Activated CD8-positive, alpha-beta memory T cell treated with anti-CD3 and anti-CD28 coated beads, Interleukin-2, amount 50 U/mL, for 48 hours (primary cell): Measurements from ENCODE around the gene P2RX1.
"Not testable (repeated sequence)": the region's sequence is repeated elsewhere in the genome, so short reads cannot be mapped to it uniquely, and the experiment has no call there.

Experiments used
- DNase-seq: peaks from one replicate; pipeline ENCODE4 v3.0.0-alpha.2; 2020

Gene P2RX1

DNA sequence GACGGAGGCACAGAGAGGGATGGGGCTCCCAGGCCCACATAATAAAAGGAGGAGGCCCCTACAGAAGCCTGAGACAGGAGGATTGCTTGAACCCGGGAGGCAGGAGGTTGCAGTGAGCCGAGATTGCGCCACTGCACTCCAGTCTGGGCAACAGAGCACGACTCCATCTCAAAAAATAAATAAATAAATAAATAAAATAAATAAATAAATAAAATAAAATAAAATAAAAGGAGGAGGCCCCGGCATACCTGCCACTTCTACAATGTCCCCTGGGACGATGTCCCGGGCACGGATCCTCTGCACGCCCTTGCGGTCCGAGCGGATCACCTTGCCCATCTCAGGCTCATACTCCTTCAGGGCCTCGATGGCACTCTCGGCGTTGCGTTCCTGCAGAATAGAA, 34.7 kb upstream of the P2RX1 start:
- DNase-seq: no peak

DNA sequence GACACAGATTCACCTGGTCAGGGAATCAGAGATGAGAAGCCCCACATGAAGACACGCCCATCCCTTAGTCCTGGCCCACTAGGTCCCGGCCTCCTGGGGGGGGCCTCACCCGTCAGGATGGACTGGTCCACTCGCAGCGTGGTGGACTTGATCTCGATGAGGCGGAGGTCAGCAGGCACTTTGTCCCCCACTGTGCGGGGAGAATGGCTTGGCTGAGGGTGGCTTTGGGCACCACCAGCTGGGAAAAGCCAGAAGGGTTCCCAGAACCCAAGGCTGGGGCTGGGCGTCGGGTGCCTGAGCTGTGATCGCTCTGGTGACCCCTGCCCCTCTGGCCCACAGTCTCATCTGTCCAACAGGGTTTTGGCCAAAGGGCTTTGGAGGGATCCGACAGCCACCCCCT, 34.3 kb upstream of the P2RX1 start:
- no peak for DNase-seq

DNA sequence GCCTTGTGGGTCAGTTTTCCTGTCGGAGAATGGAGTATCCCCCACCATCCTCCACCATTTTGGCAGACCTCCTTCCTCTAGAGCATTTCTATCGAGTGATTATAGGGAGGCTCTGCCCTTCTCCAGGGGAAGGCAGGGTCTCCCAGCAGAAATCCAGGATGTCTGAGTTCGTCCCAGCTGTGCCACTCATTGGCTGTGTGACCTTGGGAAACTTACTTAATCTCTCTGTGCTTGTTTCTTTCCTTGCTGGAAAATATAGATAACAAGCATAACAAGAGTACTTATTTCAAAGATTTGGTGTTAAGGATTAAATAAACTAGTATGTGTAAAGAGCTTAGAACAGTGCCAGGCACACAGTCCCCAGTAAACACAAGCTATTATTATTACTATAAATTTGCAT, 33.2 kb upstream of the P2RX1 start:
- DNase-seq: no peak

DNA sequence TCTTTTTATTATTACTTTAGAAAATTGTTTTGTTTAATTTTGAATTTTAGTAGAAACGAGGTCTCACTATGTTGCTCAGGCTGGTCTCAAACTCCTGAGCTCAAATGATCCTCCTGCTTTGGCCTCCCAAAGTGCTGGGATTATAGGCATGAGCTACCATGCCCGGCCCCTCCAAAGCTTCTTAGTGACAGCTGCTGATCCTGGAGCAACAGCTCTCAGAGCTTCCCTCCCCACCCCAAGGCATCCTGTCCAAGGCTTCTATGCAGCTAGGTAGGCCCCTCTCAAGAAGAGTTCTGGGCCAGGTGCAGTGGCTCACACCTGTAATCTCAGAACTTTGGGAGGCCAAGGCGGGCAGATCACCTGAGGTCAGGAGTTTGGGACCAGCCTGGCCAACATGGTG, 32.3 kb upstream of the P2RX1 start:
- DNase-seq: not testable (repeated sequence)

DNA sequence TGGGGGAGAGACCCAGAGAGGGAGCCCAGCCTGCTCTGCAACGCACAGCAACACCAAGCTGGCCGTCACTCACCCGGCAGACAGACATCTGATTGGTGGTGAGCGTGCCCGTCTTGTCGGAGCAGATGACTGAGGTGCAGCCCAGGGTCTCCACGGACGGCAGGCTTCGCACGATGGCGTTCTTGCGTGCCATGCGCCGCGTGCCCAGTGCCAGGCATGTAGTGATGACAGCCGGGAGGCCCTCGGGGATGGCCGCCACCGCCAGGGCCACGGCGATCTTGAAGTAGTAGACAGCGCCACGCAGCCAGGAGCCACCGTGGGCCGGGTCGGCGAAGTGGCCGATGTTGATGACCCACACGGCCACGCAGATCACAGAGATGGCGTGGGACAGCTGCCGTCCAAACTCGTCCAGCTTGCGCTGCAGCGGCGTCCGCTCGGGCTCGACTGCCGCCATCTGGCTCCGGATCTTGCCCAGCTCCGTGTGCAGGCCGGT, 31.1 kb upstream of the P2RX1 start:
- no peak for DNase-seq

DNA sequence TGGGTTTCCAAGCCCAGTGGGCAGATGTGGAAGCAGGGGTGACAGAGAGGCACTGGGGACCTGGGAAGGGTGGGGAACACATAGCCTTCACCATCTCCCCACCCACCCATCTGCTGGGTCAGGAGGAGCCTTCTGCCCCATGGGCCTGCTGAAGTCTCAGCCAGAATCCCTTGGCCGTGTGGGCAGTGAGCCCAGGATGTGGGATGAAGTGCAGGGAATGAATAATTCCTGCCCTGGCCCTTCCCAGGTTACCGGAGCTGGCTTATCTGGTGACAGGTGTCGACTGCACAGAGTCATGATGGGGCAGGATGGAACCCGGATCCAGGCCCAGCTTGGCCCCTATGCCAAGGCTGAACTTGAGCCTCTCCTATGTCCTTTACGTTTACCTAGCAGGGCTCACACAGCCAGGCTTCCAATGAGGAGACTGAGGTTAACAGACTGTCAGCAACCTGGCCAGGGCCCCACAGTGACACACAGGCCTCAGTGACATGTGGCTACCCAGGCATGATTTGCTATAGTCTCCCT, 30.5 kb upstream of the P2RX1 start:
- DNase-seq: no peak

DNA sequence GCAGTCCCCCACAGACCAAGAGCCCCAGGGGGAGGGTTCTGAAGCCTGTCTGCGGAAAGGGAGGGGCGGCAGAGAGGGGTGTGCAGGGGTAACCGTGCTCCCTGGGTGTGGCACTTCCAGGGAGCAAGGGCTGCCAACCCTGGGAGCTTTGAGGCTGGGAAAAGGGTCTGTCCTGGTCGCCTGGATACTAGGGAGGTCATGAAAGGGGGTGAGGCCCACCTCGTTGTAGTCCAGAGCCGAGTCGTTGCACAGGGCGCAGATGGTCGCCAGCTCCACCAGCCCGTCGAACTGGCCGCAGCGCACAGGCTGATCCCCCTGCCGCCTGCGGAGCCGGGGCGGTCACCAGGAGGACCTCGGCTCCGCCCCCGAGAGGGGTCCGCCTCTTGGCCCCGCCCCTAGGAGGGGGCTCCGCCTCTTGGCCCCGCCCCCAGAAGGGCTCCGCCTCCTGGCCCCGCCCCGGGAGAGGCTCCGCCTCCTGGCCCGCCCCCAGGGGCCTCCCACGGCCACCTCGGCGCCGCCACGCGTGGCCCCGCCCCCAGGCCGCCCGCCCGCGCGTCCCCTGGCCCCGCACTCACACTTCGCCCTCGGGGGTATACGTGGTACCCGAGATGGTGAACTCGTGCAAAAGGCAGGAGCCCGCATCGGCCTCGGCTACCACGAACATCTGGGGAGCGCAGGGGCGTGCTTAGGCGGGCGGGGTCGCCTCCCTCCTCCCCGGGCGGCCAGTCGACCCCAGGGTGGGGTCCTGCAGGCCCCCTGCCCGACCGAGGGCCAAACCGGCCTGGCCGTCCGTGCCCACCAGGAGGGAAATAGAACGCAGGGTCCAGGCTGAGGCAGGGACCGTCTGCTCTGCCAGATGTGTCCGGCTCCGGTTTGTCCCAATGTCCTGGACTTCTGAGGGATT, 28.5 kb upstream of the P2RX1 start:
- peak; percentile 88 for DNase-seq

DNA sequence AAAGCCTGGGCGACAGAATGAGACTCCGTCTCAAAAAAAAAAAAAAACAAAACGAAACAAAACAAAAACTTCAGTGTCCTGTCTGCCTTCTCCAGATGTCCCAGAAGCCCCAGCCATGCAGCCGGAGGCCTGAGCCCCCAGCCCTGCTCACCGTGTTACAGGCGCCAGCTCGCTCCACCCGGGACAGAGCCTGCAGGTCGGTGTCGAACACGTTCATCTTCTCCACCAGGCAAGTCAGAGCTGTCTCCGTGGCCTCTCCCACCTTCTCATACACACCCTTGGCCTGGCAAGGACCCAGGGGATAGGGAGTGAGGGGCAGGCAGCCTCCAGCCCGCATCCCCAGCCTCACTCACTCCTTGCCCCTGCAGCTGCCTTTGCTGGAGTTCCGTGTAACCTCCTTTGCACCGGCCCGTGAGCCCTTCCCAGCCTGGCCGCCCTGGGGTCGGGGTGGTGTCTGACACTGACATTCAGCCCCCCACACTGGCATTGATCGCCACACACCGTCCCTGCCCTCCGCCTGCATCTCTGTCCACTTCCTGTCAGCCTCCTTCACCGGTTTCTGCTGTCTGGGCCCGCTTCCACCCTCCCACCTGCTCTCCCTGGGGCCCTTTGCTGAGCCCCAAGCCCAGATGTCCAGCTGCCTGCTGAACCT, 27.1 kb upstream of the P2RX1 start:
- DNase-seq: no peak

DNA sequence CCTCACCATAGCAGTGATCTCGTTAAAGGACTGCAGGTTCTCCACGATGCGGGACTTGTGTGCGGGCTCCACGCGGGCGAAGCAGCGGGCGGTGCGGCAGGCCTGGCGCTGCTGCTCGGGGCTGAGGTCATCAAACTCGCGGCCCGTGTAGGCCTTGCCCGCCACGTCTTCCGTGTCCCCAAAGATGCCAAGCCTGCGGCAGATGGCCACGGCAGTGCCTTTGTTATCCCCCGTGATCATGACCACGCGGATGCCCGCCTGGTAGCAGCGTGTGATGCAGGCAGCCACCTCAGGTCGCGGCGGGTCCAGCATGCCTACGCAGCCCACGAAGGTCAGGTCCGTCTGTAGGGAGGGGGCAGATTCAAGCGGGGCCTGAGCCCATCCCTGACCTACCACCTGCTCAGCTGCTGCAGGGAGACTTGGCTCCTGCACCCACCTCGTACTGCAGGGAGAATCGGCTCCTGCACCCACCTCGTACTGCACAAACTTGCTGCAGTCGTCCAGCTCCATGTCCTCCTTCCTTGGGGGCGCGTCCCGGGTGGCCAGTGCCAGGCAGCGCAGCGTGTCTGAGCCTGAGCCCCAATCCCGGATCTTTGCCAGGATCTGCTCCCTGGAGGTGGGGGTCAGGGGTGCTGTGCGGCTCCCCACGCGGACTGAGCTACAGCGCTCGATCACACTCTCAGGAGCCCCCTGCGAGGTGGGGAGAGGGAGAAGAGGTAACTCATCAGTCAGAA, 24.9 kb upstream of the P2RX1 start:
- no peak for DNase-seq

DNA sequence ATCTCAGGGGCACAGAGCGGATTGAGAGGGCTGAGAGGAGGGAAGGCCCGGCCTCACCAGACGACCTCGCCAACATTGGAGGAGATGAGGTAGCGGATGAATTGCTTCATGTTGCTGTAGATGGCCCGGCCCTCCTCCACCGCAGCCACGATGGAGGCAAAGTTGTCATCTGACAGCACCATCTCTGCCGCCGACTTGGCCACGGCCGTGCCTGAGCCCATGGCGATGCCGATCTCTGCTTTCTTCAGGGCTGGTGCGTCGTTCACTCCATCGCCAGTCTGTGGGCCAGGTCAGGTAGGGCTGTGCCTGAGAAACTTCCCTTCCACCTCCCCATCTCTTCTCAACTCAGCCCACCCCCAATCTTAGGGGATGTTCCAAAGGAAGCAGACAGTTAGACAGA, 21.1 kb upstream of the P2RX1 start:
- DNase-seq: no peak

DNA sequence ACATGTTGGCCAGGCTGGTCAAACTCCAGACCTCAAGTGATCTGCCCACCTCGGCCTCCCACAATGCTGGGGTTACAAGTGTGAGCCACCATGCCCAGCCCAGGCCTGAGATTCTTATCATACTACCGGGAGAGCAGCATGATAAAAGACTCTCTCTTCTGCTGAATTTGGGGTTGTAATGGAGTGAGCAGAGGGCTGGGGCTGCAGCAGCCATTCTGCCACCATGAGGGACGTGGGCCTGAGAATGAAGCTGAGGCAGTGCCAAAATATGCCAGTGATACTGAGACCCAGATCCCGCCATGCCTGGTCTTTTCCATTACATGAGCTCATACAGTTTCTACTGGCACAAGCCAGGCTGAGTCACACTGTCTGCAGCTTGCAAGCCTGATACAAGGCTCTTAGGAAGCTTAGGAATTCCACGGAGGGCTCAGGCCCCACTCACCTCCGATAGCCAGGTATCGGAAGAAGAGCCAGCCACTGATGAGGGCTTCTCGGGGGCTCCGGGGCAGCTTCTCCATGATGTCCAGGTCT, 19.6 kb upstream of the P2RX1 start:
- DNase-seq: no peak

DNA sequence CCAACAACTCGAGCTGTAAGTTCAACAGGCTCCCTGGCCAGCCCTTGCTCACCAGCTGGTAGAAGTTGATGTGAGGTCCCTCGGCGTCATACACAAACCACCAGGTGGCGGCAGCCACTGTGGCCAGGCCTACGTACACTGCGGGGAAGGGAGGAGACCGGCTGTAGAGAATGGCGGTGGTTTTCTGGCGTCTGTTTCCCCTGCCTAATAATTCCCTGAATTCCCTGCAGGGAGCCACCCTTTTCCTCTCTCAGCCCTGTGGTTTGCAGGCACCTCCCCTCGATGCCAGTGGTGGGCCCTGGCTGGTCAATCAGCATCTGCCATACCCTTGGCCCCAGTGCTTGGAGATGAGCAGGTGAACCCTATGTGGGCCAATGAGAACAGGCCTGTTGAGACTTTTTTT, 18.9 kb upstream of the P2RX1 start:
- DNase-seq: no peak

DNA sequence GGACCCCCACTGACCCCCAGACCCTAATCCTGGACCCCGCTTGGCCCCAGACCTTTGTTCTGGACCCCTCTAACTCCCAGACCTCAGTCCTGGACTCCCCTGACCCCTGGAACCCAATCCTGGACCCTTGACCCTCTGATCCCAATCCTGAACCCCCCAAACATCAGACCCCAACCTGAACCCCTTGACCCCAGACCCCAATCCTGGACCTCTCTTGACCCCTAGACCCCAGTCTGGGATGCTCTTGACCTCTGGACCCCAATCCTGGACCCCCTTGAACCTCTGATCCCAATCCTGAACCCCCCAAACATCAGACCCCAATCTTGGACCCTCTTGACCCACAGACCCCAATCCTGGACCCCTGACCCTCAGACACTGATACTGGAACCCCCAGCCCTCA, 13.5 kb upstream of the P2RX1 start:
- no peak for DNase-seq

DNA sequence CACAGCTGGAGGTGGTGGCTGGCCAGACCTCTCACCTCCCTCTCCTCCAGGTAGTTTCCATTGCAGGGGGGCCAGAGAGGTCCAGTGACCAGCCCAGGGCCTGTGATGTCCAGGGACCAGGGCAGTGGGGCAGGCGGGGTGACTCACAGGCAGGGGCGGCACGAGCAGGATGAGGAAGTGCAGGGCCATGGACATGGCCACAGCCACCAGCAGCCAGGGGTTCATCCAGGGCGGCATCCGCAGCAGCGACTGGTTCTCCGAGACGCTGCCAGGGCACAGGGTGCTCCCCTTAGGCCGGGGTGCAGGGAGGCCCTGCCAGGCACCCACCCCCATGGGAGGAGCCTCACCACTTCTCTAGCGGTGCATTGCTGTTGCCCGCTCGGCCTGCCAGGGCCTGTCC, 12.9 kb upstream of the P2RX1 start:
- no peak for DNase-seq

DNA sequence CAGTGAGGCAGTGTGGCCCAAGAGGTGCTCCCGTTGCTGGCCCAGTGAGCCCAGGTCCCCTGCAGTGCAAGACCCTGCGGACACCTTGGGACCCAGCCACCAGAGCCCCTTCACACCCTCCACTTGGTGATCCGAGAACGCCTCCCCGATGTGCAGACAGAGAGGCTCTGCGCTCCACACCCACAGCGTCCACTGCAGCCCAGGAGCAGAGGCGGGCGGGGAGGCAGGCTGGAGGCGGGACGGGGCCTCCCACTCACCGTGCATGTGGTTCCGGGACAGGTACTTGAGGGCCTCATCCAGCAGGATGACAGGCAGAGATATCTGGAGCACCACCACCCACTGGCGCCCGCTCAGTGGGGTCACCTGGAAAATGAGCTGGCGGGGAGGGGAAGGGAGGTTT, 12.1 kb upstream of the P2RX1 start:
- no peak for DNase-seq

DNA sequence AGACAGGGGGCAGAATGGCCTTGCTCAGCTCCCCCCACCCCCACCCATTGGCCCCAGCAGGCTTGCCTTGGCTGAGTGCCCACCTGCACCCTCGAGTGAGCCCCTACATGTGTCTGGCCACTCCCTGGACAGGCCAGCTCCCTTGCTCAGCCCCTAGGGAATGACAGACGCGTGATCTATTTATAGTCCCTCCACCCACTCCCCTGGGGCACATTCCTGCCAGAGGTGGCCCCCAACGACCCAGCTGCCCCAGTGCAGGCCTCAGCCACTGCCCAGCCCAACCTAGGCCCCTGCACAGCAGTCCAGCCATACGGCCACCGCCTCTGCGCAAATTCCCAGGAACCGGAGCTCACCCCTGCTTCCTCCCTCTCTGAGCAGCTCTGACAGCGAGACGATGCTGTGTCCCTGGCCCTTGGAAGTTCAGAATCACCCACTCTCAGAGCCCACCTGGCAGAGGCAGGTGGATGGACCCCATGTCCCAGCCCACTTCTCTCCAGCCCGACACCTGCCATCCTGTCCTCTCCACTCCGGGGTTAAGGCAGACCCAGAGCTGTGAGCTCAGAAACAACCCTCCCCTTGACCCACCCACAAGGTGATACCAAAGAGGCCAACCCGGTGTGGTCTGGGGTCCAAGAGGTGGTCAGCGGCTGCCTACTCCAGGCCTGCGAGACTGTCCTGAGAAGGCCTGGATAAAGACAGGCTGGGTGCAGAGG, 11.5 kb upstream of the P2RX1 start:
- DNase-seq: no peak

DNA sequence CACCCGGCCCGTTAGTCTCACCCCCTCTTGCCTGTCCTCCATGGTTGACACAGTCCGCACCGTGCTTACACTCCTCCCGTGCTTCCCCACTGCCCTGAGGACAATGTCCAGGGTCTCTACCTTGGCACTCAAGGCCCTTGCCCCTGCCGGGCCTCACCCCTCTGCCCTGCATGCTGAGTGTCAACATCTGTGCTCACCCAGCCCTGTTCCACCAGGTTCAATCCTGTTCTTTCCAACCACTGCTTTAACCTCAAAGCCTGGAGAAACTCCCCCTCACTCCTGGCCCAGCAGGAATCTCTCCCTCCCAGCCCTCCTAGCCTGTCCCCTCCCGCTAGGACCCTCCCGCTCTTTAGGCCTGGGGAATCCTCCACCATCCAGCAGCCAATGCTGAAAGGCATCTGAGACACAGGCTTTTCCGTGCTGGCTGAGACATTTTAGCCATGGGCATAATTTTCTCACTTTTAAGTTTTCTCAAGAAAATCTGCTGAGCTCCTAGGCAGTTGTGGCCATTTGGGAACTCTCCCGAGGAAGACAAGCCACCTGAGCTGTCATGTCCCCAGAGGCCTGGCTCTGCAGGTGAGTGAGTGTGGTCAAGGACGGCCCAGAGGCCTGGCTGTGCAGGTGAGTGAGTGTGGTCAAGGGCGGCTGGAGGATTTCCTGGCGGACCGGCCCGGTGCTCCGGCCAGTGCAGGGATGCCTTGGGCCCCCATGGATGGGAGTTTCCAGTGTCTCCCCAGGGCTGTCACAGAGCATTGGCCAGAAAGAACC, 10.8 kb upstream of the P2RX1 start:
- no peak for DNase-seq

DNA sequence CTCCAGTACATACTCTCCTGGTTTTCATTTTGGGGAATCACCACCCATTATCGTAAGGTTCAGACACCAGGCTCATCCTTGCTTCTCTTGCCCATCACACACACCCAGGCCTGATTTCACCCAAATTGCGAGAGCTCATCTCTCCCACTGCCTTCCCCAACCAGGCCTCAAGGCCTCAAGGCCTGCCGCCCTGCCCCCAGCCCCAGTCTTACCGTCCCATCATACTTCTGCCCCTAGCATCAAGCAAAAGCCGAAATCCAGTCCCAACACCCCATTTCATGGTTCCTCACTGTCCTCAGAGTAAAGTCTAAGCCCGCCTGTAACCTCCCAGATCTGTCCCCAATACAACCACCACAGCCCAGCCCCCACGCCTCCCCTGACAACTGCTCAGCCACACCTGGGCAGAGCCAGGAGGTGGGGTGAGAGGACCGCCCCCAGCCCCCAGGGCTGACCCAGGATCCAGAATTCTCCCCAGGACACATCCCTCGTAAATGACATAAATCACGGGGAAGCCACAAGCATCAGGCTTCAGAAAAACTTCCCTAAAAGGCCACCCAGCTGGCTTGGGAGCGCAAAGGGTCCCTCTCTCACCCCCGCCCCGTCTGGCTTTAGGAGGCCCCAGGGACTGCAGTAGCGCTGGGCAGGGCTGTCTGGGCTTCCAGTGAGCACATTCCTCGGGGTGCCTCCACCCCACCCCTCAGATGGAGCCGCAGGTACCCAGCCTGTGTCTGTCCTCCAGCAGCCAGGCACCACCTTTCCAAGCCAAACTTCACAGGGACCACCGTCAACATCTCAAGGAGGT, 9.6 kb upstream of the P2RX1 start:
- DNase-seq: no peak

DNA sequence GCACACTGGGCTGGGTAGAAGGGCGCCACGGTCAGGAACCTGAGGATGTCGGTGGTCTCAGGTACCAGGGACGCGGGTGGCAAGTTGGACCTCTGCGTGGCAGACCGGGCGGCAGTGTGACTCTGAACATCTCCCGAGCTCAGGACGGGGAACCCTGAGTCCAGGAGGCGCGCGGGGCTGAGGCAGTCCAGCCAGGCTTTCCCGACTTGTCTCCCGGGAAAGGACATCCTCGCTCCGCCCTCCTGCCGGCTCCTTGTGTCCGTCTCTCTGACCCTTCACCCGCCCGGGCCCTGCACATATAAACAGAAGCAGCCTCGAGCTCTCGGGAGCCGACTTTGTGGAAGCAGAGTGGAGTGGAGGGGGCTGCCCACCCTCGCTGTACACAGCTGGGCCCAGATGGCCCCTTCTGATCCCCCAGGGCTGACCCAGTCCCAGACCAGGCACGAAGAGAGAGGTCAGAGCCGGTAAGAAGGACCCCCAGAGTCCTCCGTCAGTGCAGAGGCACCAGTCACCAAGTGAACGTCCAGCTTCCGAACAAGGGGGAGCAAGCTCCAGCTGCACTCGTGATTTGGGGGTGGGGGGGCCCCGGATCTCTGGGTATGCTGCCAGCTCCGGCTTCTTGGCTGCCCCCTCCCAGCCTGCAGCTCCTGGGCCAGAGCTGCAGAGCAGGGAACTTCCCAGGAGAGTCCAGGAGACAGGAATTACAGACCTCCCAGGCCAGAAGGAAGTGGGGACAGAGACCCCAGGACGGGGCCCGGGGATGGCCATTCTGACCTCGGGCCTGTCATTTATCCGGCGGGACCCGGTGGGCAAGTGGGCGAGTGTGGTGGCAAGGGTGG, 8.5 kb upstream of the P2RX1 start:
- no peak for DNase-seq
